PC-9 (cell line): Measurements from ENCODE around the gene AKNAD1. TPM values are rescaled to one million over a fixed set of nuclear protein-coding genes. Genes with fewer than 3 reads are reported as not detected.

Source experiments
- BruUV-seq: library from RNA; stranded (reverse); fragments of 400-500 nt; replicated peaks from 2 replicates; lab custom pipeline; 2021; lab: Mats Ljungman, UMichigan
- CTCF ChIA-PET: fragments of 300-600 bp; sonication (Branson Sonifier 250); formaldehyde crosslinking; loops from one replicate; lab custom pipeline; 2022; ENCODE audit warnings: antibody characterized with exemption; lab: Charles Lee
- POLR2A ChIA-PET: fragments of 300-600 bp; sonication (Branson Sonifier 250); formaldehyde crosslinking; loops from one replicate; lab custom pipeline; 2022; ENCODE audit warnings: antibody characterized with exemption; ENCODE audit not compliant: unreplicated experiment; lab: Charles Lee
- DNase-seq, 2 experiments: peaks; one replicate each; pipeline versions ENCODE4 v3.0.0 to v3.0.0-alpha.2; 2015 to 2022; ENCODE audit warnings: mixed read lengths in 1 of 2
- H2AFZ ChIP-seq: fragments of 200-600 bp; sonication (generic); 2 replicates; pipeline ENCODE4 v1.8.1; 2017; ENCODE audit warnings: antibody characterized with exemption
- H3F3A ChIP-seq: fragments of 200-600 bp; sonication (generic); 2 replicates; pipeline ENCODE4 v1.8.1; 2017; ENCODE audit warnings: antibody characterized with exemption, mild to moderate bottlenecking, low read depth; ENCODE audit not compliant: insufficient read depth
- H3K27ac ChIP-seq: fragments of 200-600 bp; sonication (generic); 2 replicates; pipeline ENCODE4 v1.6.1; 2016; ENCODE audit warnings: mixed run types
- H3K27me3 ChIP-seq: fragments of 200-600 bp; sonication (generic); 2 replicates; pipeline ENCODE4 v1.6.1; 2016; ENCODE audit warnings: low read depth, mixed run types; ENCODE audit not compliant: insufficient read depth
- H3K36me3 ChIP-seq: fragments of 200-600 bp; sonication (generic); 2 replicates; pipeline ENCODE4 v1.6.1; 2016; ENCODE audit warnings: low read depth, mixed run types
- H3K4me1 ChIP-seq: fragments of 200-600 bp; sonication (generic); replicated peaks from 2 replicates; pipeline ENCODE4 v1.6.1; 2016; ENCODE audit warnings: mixed run types; ENCODE audit not compliant: insufficient read depth
- H3K4me2 ChIP-seq: fragments of 200-600 bp; sonication (generic); 2 replicates; pipeline ENCODE4 v1.6.1; 2017; ENCODE audit warnings: mixed run types
- H3K4me3 ChIP-seq: fragments of 200-600 bp; sonication (generic); 2 replicates; pipeline ENCODE4 v1.6.1; 2016; ENCODE audit warnings: mixed run types
- H3K79me2 ChIP-seq: fragments of 200-600 bp; sonication (generic); 2 replicates; pipeline ENCODE4 v1.6.1; 2017; ENCODE audit warnings: low read depth, mixed run types
- H3K9me2 ChIP-seq: fragments of 200-600 bp; sonication (generic); 2 replicates; pipeline ENCODE4 v1.8.1; 2017; ENCODE audit warnings: mild to moderate bottlenecking; ENCODE audit not compliant: insufficient read depth
- H3K9me3 ChIP-seq: fragments of 200-600 bp; sonication (generic); 2 replicates; pipeline ENCODE4 v1.8.1; 2016; ENCODE audit warnings: low read depth; ENCODE audit not compliant: insufficient read depth
- H4K20me1 ChIP-seq: fragments of 200-600 bp; sonication (generic); 2 replicates; pipeline ENCODE4 v1.8.1; 2017; ENCODE audit not compliant: insufficient read depth
- EZH2 ChIP-seq: fragments of 200-600 bp; sonication (generic); IDR thresholded peaks from 2 replicates; pipeline ENCODE4 v1.8.0; 2017; ENCODE audit warnings: antibody characterized with exemption, low read depth
- intact Hi-C: fragments of 100-400 bp; cut with micrococcal nuclease; formaldehyde crosslinking; loops from one replicate; pipeline ENCODE4 v1.10.0; 2022; ENCODE audit not compliant: unreplicated experiment
- total RNA-seq: library from RNA; stranded (reverse); gene quantifications from 2 replicates; pipeline ENCODE4 v1.2.3, GENCODE V29; 2021
- TF ChIP-seq, protein P1 (sequence below): fragments of 200-600 bp; sonication (generic); conservative IDR thresholded peaks from 2 replicates; pipeline ENCODE4 v1.6.1; 2017; ENCODE audit warnings: mixed run types, antibody characterized with exemption, mild to moderate bottlenecking, moderate library complexity

The AKNAD1 gene
- total RNA-seq, 1 experiment from 2014 or later: not detected

DNA sequence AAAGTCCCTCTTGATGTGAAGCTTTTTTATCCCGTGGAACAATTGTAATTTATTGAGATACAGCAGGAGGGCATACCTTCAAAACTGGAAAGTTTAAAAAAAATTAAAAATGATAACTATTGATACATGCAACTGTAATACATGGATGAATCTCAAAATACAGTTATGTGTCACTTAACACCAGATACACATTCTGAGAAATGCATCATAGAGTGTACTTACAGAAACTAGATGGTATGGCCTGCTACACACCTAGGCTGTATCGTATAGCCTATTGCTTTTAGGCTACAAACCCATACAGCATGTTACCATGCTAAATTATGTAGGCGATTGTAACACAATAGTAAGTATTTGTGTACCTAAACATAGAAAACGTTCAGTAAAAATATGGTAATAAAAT is 7.1 kb upstream of the AKNAD1 start:
- BruUV-seq: no TSS peak
- no peaks in the 10 kb centered on the region for H3K27me3 ChIP-seq
- H2AFZ ChIP-seq: no peak overlapping the region
- H3F3A ChIP-seq: peaks cover 12% of the 10 kb centered on the region
- H3K9me2 ChIP-seq: no peaks in the 10 kb centered on the region
- intact Hi-C loops: no loop called here
- no peak overlapping the region for H3K4me2 ChIP-seq
- ChIA-PET POLR2A (no interaction called here), CTCF (no interaction called here)
- no peaks in the 10 kb centered on the region for H3K9me3 ChIP-seq
- H3K36me3 ChIP-seq: no peaks in the 10 kb centered on the region
- H3K4me3 ChIP-seq: no peak overlapping the region
- H3K4me1 ChIP-seq: peaks cover 16% of the 10 kb centered on the region
- no peak for TF ChIP-seq EZH2
- TF ChIP-seq, protein P1, sequence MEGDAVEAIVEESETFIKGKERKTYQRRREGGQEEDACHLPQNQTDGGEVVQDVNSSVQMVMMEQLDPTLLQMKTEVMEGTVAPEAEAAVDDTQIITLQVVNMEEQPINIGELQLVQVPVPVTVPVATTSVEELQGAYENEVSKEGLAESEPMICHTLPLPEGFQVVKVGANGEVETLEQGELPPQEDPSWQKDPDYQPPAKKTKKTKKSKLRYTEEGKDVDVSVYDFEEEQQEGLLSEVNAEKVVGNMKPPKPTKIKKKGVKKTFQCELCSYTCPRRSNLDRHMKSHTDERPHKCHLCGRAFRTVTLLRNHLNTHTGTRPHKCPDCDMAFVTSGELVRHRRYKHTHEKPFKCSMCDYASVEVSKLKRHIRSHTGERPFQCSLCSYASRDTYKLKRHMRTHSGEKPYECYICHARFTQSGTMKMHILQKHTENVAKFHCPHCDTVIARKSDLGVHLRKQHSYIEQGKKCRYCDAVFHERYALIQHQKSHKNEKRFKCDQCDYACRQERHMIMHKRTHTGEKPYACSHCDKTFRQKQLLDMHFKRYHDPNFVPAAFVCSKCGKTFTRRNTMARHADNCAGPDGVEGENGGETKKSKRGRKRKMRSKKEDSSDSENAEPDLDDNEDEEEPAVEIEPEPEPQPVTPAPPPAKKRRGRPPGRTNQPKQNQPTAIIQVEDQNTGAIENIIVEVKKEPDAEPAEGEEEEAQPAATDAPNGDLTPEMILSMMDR: no peak
- H4K20me1 ChIP-seq: no peaks in the 10 kb centered on the region
- DNase-seq: no peak
- H3K79me2 ChIP-seq: no peaks in the 10 kb centered on the region
- H3K27ac ChIP-seq: no peak overlapping the region

DNA sequence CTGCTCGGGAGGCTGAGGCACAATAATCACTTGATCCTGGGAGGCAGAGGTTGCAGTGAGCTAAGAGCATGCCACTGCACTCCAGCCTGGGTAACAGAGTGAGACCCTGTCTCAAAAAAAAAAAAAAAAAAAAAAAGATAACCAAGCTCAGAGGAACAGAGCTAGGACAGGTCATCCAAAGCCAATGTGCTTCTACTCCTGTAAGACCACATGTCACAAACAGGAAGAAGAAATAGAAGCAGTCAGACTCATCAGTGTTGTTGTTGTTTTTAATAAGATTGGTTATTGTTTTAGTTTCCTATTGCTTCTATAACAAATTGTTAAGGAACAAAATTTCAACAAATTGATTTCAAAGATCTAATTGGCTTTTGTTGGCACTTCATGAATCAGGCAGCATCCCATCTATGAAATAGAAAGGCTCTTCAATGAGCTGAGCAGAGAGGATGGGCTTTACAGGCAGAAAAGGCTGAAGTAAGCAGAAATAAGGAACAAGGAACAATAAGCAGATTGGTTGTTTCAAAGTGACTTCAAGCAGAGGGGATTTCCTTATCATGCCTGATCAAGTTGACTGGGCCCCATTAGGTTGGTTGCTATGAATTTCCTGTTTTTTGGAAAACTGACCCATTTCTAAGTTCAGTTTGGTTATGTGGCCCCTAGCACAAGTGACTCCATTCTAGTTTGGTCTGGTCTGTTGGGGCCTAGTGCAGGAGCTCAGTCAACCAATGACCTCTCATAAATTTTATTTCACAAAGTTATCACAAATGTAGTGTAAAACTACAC is 6.0 kb upstream of the AKNAD1 start:
- ChIA-PET CTCF (interaction anchor here (0.6 to 0.7 kb wide), 2 partner anchors 643 to 914 kb away, joined by 3 to 4 read pairs; no protein-coding TSS in a partner anchor), POLR2A (no interaction called here)
- Histone ChIP-seq H3K9me3 (no peaks in the 10 kb centered on the region), H3K4me3 (no peak overlapping the region), H3K27me3 (no peaks in the 10 kb centered on the region), H3K27ac (no peak overlapping the region), H2AFZ (no peak overlapping the region), H3K79me2 (no peaks in the 10 kb centered on the region), H3K4me1 (peaks cover 16% of the 10 kb centered on the region), H3K4me2 (no peak overlapping the region), H3F3A (peaks cover 12% of the 10 kb centered on the region), H4K20me1 (no peaks in the 10 kb centered on the region), H3K9me2 (no peaks in the 10 kb centered on the region), H3K36me3 (no peaks in the 10 kb centered on the region)
- DNase-seq: no peak
- intact Hi-C loops: no loop called here
- TF ChIP-seq, protein P1: no peak
- TF ChIP-seq EZH2: no peak
- BruUV-seq: no TSS peak

DNA sequence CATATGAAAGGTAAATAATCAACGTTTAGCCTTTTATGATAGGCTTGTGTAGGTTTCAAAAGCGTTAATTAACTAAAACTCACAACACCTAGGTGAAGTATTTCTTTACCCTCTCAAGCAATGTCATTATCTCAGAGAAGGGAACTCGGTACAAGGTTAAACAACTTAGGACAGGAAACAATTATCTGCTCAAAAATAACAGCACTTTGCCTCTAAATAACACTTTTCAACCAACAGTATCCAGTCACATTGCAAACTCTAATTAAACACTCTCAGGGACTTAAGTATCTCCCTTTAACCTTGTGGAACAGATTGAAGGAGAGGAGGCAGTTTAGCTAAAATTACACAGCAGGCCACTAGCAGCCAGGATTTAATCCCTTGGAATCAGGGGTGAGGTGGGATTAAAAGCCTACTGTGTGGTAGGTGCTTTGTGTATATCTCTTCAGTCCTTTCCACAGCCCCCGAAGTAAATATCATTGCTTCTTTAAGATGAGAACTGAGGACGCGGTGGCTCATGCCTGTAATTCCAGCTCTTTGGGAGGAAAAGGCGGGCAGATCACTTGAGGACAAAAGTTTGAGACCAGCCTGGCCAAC is 5.2 kb upstream of the AKNAD1 start:
- Histone ChIP-seq H2AFZ (no peak overlapping the region), H3K9me3 (no peaks in the 10 kb centered on the region), H3K36me3 (no peaks in the 10 kb centered on the region), H3K79me2 (no peaks in the 10 kb centered on the region), H3K4me3 (no peak overlapping the region), H3K4me2 (no peak overlapping the region), H3K9me2 (no peaks in the 10 kb centered on the region), H3K27me3 (no peaks in the 10 kb centered on the region), H3K4me1 (peaks cover 16% of the 10 kb centered on the region), H3F3A (peaks cover 12% of the 10 kb centered on the region), H3K27ac (no peak overlapping the region), H4K20me1 (no peaks in the 10 kb centered on the region)
- BruUV-seq: no TSS peak
- TF ChIP-seq EZH2: no peak
- TF ChIP-seq, protein P1: no peak
- POLR2A ChIA-PET: interaction anchor here (0.6 kb wide), 1 partner anchor 22 kb away, joined by 3 read pairs; no protein-coding TSS in a partner anchor
- DNase-seq: no peak
- CTCF ChIA-PET: interaction anchor here (0.7 kb wide), 1 partner anchor 913 kb away, joined by 4 read pairs; no protein-coding TSS in a partner anchor
- intact Hi-C loops: no loop called here
